HG03196 (cell line): ENCODE data around the gene ATG9A.
"Not testable (repeated sequence)": the region's sequence is repeated elsewhere in the genome, so short reads cannot be mapped to it uniquely, and the experiment has no call there.

ENCODE experiments used
- ATAC-seq: cut with Tn5 transposase; IDR thresholded peaks from one replicate; pipeline ENCODE4 v1.9.1; 2021; ENCODE audit not compliant: unreplicated experiment

Gene ATG9A

GRCh38 chr2:219229305-219230058 lies at the start of gene ATG9A, which contains the start of gene ANKZF1:
Gene ATG9A (minus strand): TSS chr2:219229636. CDS start chr2:219228024, 1,612 bp downstream.
Gene ANKZF1 (plus strand): TSS chr2:219229806. CDS start chr2:219230258, 452 bp downstream.
- peak; percentile 98 for ATAC-seq

DNA sequence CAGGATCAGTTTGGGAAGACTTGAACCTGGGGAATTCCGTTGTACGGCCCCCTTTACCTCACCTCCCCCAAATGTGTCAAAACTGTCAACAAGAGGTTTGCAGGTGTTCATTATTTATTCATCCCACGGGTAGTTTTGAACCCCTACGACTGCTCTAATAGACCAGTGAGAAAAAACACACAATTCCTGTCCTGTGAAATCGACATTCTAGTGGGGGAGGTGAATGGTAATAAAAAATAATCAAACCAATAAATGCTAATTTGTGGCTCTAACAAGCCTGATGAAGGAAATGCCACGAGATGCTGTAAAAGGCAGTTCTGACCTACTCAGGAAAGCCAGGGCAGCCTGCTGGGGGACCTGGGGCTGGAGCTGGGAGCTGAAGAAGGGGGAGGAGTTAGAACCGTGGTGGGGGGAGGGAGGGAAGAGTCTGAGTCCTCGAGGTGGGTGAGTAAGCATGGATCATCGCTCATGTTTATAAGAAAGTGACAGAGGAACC lies 49.3 kb upstream of the ATG9A start:
- ATAC-seq = no peak

DNA sequence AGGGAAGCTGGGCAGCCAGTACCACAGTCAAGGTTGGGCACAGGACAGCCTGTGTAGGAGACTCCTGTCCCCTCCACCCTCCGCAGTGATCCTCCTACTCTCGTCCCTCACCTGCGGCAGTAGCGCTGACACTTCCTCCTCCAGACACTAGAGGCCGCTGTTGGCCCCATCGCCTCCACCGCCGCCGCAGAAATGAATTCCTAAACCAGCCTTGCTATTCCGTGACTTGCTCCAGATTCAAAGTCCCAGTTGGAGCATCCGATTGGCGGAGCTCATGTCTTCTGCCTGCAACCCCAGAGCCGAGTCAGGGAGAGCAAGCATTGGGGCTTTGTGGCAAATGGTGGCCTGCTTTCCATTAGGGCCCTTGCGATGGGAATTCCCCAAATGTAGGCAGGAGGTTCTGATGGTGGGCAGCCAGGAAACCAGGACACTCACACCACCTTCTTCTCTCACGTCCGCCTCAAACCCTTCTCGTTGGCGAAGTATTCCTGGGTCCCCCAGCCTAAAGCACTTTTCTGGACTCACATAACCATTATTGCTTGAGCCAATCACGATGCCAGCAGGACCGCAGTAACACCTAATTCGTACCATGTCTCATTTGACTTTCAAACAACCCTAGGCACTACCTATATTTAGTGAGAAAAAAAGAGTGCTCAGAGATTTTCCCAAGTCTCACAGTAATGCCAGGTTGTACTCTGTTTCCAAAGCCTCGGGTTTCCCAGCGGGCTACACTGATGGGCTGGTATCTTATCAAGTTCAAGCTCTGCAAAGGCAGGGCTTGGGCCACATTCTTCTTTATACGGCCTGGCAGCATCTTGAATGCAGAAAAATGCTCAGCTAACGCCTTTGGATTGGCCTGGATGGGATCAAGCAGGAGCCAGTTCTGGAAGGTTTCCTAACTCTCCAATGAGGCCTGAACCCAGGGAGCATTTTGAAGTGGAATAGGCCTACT lies 48.5 kb upstream of the ATG9A start:
- ATAC-seq = peak; percentile 34

DNA sequence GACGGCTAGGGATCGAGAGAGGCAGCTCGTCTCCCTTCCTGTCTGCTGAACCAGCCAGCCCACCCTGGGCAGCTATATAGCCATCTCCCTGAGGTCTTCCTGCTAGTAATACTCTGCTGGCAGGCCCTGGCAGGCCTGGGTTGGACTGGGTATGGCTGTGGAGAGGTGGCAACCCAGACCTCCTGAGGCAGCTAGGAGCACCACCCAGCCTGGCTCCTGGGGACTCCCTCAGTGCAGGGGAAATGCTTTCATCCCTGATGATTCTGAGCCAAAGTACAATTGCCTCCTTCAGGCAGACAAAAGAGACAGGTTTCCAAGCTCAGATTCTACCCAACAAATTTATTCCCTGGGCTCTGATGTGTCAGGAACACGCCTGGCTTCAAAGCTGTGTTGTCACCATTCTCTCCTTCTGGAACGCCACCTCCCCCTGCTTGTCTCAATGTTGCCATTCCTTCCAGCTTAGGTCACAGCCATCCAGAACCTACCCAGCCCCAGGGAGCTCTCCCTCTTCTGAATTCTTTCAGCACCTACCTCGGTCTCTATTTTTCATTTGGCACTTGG lies 45.0 kb upstream of the ATG9A start:
- ATAC-seq = no peak

- no peak for ATAC-seq
Measured at GRCh38 chr2:219273937-219274336, 44.5 kb upstream of the ATG9A start.

DNA sequence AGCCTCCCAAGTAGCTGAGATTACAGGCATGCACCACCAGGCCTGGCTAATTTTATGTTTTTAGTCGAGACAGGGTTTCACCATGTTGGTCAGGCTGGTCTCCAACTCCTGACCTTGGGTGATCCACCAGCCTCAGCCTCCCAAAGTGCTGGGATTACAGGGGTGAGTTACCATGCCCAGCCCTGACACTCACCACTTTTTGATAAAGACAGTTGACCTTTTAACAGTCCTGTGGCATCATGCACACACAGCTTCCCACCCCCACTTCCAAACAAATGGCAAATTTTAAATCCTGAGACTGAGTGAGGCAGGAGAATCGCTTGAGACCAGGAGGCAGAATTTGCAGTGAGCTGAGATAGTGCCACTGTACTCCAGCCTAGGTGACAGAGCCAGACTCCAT lies 43.6 kb upstream of the ATG9A start:
- ATAC-seq = no peak

- no peak for ATAC-seq
Measured at GRCh38 chr2:219272356-219272755, 42.9 kb upstream of the ATG9A start.

DNA sequence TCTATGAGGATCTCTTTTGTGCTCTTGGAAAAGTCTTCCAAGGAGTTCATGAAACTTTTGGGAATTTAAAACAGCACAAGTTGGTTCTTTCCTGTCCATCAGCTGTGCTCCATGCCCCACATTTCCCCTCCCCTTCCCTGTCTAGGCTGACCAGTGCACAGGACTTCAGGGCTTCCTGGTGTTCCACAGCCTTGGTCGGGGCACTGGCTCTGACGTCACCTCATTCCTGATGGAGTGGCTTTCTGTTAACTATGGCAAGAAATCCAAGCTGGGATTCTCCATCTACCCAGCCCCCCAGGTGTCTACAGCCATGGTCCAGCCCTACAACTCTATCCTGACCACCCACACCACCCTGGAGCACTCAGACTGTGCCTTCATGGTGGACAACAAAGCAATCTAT lies 41.6 kb upstream of the ATG9A start:
- no peak for ATAC-seq

DNA sequence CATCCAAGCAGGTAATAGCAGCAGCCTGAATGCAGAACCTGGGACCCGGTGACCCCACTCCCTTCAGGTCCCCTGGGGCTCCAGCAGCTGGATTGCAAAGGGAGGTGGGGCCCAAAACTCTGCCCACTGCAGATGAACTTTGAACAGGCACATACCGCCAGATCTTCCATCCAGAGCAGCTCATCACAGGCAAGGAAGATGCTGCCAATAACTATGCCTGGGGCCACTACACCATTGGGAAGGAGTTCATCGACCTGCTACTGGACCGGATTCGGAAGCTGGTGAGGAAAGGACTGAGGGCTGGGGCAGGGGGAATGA lies 40.6 kb upstream of the ATG9A start:
- no peak for ATAC-seq

DNA sequence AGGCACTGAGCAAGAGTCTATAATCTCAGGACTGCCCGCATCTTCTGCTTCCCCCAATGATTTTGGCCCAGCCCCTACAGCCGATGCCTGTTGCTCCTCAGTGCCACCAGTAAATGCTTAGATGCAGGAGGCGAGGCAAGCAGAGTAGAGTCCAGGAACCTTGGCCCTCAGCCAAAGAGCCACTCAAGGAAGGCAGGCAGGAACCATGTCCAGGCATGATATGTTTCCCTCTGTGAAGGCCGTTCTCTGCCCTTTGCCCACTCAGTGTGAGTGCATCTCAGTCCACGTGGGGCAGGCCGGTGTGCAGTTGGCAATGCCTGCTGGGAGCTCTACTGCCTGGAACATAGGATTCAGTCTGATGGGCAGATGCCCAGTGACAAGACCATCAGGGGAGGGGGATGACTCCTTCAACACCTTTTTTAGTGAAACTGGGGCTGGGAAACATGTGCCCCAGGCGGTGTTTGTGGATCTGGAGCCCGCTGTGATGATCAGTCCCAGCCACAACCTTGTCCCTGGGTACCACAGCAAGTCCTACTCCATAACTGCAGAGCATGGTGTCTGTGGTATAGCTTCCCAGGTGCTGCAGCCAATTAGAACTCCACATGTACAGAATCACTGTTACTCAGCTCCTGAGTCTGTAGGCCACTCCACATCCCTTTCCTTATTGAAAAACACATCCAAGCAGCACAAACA lies 40.1 kb upstream of the ATG9A start:
- no peak for ATAC-seq

DNA sequence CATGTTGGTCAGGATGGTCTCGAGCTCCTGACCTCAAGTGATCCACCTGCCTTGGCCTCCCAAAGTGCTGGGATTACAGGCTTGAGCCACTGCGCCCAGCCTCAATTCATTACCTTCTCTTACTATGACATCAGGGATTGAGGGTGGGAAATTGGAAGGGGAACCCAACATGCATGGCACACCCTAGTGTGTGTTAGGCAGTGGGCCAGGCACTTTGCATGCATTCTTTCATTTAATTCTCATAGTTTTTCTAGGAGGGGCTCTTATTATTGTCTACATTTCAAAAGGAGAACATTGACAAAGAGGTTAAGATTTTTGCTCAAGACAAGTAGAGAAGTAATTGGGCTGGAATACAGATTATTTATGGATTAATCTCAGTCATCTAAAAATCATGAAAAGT lies 38.9 kb upstream of the ATG9A start:
- ATAC-seq = no peak

GRCh38 chr2:219266886-219267285 lies 37.5 kb upstream of the ATG9A start:
- no peak for ATAC-seq

- no peak for ATAC-seq
Measured at GRCh38 chr2:219266232-219266631, 36.8 kb upstream of the ATG9A start.

- no peak for ATAC-seq
Measured at GRCh38 chr2:219261024-219261855, 31.8 kb upstream of the ATG9A start.

DNA sequence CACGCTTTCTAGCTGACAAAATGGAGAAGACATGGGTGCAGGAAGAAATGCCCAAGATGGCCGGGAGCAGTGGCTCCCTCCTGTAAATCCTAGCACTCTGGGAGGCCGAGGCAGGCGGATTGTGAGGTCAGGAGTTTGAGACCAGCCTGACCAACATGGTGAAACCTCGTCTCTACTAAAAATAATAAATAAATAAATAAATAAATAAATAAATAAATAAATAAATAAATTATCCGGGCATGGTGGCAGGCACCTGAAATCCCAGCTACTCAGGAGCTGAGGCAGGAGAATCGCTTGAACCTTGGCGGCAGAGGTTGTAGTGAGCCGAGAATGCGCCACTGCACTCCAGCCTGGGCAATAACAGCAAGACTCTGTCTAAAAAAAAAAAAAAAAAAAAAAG lies 29.5 kb upstream of the ATG9A start:
- not testable (repeated sequence) for ATAC-seq

DNA sequence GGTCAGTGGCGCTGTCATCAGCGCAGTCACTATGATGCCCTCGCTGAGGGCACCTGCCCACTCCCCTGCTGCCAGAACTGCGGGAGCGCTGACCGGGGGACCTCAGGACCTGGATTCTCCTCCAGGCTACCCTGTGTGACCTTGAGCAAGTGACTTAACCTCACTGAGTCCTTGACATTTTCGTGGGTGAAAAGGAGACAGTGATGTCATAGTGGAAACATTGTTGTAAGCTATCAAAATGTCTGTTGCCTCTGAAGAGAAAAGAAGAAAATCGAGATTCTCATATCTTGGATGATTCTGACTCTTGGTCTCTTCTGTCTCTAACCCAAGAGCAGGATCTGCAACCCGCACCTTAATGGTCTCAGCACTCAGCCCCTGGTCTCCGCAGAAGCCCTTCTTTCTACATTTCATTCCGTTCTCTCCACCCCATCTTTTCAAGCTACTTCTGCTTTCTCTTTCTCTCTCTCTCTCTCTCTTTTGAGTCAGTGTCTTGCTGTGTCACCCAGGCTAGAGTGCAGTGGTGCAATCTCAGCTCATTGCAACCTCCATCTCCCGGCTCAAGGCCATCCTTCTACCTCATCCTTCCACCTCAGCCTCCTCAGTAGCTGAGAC lies 25.3 kb upstream of the ATG9A start:
- peak; percentile 17 for ATAC-seq

DNA sequence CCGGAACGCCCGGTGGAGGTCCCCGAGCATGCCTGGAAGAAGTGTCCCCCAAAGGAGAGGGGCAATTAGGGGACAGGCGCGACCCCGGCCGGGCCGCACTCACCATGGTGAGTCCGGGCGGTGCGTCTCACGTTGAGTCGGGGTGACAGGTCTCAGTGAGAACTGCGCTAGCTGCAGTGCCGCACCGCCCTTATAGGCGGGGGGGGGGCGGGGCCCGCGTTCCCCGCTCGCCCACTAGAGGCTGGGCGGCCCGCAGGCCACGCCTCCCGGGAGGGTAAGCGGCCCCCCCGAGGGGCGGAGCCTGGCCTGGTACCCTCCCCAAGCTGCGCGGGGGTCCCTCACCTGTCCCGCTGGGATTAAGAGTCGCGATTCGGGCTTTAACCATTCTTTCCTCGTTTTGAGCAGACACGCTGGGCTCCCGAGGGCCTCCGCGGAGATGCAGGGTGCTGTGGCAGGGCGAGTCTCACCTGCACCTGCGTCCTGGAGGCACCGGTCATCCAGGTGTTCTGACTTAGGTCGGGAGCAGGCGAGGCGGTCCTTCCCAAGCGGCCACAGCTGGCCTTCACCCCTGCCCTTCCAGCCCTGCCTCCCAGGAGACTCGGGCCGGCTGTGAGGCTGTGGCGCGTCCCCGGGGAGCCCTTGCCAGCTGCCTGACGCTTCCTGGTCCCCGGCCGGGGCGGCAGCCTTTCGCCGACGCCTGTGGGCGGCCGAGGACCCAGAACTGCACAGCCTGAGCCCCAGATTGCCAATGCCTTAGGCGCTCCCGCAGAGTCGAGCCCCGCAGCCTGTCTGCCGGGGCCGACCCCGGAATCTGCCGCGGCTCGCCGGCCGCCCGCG lies 24.5 kb upstream of the ATG9A start, which contains the start of gene TUBA4A:
Gene TUBA4A, minus strand, starts transcription at position 166 of the 837 bp plus-strand sequence. Its CDS starts 60 bp downstream, at position 106.
- ATAC-seq = peak; percentile 36

GRCh38 chr2:219252900-219253752 lies 23.7 kb upstream of the ATG9A start, which contains the start of gene TUBA4B:
Gene TUBA4B (plus strand): TSS chr2:219253243. CDS start chr2:219253408, 165 bp downstream.
- ATAC-seq = no peak
